C1 segment of cervical spinal cord (tissue), 14 donors: Measurements from ENCODE around the gene CTU2.

Source experiments
- DNase-seq, 14 donors: peaks; one replicate each; lab custom pipeline; 2025; lab: John Stamatoyannopoulos, UW

The CTU2 gene

DNA sequence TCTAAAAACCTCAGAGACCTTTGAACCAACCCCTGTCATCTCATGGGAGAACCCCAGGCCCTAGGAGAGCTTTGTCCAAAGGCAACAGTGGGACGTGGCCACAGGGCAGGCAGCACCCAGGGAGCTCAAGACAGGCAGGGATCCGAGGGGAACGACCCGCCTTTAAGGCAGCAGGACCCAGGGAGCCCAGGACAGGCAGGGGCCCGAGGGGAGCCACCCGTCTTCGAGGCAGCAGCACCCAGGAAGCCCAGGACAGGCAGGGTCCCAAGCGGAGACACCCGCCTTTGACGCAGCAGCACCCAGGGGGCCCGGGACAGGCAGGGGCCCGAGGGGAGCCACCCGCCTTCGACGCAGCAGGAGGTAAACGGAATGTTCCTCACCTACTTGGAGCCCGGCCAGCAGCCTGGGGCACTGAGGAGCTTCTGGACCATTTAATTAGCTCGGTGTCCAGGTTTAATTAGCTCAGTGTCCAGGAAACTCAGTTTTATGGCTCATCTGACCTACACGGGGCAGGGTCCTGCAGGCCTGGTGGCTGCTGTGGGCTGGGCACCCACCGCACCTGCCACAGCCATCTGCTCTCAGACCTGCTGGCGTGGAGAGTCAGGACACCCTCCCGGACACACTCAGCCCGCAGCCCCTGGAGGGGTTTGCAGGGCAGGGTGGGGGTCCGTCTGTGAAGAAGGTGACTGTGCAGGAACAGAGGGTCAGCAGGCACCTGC is 54.3 kb downstream of the CTU2 start:
- no peak for DNase-seq

DNA sequence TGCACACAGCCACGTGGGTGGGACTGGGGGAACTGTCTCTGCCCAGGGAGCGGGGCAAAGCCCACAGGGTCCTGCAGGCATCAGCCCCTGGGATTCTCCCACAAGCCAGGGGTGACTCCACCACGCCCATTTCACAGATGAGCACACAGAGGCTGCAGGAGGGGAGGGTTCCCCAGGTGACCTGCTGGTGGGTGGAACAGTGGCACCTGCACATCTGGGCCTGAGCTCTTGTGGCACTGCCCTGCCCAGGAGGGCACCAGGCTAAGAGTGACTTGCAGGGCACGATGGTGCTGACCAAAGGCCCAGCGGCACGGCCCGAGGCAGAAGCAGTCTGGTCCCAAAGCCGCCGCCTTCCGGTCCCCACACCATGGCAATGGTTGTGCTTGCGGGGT is 54.8 kb downstream of the CTU2 start:
- DNase-seq: no peak

- DNase-seq: no peak
These were observed 55.5 kb downstream of the CTU2 start for GRCh38 chr16:88761830-88762229.

DNA sequence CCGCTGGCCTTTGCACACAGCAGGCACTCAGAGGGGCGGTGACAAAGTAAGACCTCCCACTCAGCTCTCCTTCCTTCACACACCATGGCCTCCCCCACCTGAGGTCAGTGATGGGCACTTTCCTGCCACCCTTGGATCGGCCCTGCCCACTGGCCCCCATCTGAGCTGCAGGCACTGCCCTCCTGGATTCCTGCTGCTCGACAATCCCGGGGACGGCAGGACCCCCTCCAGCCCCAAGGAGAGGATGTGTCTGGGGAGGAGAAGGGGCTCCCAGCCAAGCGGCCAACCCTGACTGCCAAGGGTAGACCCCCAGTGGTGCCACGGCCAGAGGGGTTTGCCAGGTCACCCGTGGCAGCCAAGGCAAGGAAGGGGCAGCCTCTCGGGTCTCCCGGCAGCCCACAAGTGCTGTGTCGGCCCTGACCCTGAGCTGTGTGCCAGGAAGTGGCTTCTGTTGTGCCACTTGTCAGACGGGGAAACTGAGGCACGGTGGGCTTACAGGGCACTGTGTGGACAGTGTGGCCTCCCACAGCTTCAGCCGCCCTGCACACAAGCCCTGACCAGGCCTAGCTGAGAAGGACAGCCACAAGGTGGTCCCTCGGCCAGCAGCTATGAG is 56.1 kb downstream of the CTU2 start:
- DNase-seq: no peak

DNA sequence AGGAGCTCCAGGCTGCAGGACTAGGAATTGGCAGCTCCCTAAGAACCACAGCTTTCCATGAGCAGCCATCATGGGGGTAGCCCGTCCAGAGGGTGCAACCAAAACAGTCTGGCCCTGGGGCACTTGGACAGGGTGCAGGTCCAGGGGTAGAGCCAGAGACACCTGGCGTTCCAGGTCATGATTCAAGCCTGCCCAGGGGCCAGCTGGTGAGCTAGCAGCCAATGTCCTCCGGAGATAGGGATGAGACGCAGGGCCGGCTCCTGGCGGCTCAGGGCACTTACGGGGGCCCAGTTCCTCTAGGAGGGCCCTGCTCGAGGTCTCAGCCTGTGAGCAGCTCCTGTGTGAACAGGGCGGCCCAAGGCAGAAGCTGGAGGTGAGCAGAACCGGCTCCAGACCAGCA is 56.6 kb downstream of the CTU2 start:
- DNase-seq: no peak

DNA sequence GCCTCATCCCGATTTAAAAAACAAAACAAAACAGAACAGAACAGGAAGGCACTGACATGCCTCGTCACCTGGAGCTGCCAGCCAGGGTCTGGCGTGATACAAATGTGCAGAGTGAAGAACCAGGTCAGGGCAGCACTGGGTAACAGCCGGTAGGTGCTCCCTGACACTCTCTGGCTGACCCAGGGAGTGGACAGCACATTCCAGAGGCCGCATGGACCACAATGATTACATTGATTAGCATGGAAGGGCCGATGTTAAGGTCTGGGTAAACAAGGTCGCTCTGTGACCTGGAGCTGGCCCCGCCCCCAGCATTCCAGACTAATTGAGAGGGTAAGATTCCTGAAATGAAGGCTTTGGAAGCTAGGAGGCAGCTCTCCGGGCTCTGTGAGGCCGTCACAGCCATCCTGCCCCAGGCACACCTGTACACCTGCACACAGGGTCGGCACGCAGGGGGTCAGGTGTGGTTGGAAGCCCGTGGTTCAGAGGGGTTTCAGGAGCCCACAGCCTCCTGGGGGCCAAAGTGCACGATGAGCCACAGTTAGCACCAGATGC is 57.3 kb downstream of the CTU2 start:
- no peak for DNase-seq

DNA sequence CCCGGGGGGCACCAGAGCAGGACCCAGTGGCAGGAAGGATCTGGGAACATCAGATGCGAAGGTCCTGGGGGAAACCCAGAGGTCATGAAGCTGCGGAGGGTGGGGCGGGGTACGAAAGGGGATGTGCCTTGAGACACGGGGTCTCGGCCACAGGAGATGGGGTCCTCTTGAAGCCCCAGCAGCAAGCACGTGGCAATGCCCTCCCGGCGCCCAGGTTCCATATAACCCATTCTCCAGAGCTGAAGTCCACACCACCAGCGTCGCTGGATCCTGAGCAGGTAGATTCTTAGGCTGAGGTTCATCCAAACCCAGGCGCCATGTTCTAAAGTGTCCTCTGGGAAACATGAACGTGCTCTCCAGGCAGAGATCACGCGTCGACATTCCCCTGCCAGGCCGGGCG is 57.8 kb downstream of the CTU2 start:
- DNase-seq: no peak

DNA sequence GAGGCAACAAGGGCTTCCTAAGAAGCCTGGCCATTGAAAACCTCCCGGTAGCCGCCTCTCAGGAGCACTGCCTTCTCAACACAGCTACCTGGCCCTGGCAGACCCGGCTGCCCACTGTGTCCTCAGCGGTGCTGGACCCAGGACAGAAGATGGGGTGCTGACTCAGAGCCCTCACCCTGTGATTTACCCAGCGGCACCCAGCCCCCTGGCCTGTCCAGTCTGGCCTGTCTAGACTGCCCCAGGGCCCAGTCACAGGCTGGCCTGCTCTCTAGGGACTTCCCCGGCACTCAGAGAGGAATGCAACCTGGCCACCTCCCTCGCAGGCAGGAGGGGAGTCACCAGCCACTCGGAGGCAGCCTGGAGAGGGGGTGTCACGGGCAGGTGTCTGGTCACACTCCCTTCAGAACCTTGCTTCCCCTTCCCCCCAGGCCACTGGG is 58.6 kb downstream of the CTU2 start:
- no peak for DNase-seq
